GM04503 (cell line): Measurements from ENCODE around the gene THAP8.

ENCODE experiments used
- DNase-seq: peaks from one replicate; pipeline ENCODE4 v3.0.0-alpha.2; 2012; ENCODE audit warnings: low read depth

The THAP8 gene

GRCh38 chr19:36054119-36054732, at the start of gene THAP8:
Gene THAP8 (minus strand): TSS chr19:36054285. CDS start chr19:36054217, 68 bp downstream.
- DNase-seq: peak; percentile 94

- no peak for DNase-seq
Observed at GRCh38 chr19:36103040-36103626, 49.0 kb upstream of the THAP8 start.

- DNase-seq: no peak
Observed at GRCh38 chr19:36101550-36102327, 47.7 kb upstream of the THAP8 start.

DNA sequence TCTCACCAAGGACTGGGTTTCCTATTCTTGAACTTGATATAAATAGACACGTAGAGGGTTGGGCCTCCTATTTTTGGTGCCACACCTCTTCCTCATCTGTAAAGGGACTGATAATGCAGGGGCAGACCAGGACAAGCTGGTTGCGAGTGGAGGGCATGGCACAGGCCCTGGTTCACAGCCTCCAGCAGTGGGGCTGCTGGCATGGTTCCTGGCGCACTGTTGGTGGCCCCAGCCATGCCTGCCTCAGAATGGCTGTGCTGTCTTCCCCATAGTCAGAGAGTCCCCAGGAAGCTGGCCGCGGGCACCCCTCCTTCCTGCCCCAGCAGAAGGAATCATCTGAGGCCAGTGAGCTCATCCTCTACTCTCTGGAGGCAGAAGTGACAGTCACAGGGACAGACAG, 46.4 kb upstream of the THAP8 start:
- DNase-seq: no peak

DNA sequence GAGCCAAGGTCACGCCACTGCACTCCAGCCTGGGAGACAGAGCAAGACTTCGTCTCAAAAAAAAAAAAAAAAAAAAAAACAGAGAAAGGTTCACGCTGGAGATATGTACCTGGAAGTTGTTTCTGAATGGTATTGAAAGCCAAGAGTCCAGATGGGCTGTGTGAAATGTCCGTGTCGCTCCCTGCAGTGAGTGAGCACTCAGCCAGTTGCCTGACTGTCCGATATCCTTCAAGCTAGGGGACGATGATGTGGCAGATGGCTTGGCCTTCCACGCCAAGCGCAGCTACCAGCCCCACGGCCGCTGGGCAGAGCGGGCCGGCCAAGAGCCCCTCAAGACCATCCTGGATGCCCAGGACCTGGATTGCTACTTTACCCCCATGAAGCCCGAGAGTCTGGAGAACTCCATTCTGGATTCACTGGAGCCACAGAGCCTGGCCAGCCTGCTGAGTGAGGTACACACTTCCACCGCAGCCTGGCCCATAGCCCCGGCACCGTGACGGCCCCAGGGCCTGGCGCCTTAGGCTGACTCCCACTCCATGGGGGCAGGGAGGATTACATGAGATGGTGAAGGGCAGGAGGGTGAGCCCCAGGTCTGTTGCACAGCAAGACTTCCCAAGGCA, 45.2 kb upstream of the THAP8 start:
- DNase-seq: no peak

- no peak for DNase-seq
Observed at GRCh38 chr19:36097036-36097435, 43.0 kb upstream of the THAP8 start.

DNA sequence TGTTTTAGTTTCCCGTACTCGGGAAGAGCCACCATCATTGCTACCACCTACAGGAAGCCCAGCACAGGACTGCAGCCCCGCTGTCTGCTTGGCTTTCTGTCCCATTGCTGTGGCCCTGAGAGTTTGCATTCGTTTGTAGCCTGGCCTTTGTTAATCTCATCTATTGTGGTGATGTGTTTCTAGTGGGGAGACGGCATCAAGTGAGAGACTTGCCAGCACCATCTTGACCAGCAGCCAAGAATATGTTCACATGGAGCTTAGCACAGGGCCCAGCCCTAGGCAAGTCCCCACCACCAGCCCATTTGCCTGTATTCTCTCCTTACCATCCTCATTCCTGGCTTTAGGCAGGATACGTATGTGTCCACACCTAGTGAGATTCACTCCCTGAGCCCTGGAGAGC, 39.6 kb upstream of the THAP8 start:
- no peak for DNase-seq

GRCh38 chr19:36093146-36093662, 39.1 kb upstream of the THAP8 start:
- no peak for DNase-seq

DNA sequence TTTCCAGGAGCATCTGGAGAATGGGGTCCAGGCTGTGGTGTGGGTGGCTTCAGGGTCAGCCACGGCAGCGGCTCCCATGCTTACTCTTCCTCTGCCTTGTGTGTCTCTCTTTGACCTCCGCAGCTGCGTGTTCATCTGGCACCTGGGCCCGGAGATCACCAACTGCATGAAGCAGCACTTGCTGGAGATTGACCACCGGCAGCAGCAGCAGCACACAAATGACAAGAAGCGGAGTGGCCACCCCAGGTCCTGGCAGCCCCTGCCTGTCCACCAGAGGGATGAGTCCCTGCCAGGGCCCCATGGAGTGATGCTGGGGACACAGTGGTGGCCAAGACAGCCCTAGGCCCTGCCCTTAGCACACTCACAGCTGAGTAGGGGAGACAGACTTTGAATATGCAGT, 38.5 kb upstream of the THAP8 start:
- no peak for DNase-seq

DNA sequence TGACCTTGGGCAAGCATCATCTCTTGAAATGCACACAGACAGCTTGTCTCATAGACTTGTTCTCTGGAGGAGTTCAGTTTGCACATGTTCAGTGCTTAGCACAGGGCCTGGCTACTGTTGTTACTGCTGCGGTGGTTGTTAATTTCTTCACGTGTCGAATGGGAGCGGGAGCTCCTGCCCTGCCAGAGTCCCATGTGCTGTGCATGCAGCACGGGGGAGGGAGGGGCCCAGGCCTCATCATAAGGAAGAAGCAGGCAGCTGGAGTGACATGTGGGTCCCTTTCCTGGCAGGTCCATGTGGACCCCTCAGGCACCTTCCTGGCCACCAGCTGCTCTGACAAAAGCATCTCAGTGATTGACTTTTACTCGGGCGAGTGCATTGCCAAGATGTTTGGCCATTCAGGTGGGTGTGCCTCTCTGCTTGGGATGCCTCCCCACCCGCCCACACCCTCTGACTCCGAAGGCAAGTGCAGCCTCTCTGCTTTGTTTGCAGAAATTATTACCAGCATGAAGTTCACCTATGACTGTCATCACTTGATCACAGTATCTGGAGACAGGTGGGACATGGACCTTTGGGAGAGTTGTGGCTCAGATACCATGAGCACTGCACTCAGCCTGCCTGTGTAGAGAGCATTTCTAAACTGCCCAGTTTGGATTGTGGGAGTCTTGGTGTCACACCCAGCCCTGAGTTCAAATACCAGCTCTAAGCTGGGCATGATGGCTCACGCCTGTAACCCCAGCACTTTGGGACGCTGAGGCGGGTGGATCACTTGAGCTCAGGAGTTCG, 37.0 kb upstream of the THAP8 start:
- DNase-seq: no peak

- no peak for DNase-seq
Observed at GRCh38 chr19:36089847-36090246, 35.8 kb upstream of the THAP8 start.

DNA sequence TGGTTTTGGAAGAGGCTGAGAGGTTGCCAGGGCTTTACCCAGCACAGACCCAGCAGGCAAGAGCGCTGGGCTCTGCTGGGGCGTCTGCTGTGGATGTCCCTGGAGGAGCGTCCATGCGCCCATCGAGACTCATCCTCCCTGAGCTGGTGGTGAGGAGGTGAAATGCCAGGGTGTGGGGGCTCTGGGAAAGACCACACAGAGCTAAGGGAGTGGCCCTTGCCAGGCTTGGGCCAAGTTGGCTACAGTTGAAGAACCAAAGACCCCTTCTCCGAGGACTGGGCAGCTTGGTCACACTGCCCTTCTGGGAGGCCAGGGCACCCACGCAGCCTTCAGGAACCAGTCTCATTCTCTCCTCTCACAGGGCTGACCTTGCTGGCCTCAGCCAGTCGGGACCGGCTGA, 32.2 kb upstream of the THAP8 start:
- no peak for DNase-seq

GRCh38 chr19:36084231-36085009, 30.3 kb upstream of the THAP8 start:
- DNase-seq: no peak

DNA sequence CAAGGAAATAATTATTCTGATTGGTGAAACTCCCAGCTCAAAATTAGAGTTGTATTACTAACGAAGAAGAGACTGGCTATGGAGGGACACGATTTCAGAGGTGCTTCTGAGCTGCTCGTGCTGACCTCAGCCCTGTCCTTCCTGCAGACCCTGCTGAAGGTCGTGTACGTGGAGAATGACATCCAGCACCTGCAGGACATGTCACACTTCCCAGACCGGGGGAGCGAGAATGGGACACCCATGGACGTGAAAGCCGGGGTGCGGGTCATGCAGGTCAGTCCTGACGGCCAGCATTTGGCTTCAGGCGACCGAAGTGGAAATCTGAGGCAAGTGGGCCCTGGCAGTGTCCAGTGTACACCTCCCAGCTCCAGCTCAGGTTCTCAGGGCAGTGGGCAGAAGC, 28.8 kb upstream of the THAP8 start:
- no peak for DNase-seq

DNA sequence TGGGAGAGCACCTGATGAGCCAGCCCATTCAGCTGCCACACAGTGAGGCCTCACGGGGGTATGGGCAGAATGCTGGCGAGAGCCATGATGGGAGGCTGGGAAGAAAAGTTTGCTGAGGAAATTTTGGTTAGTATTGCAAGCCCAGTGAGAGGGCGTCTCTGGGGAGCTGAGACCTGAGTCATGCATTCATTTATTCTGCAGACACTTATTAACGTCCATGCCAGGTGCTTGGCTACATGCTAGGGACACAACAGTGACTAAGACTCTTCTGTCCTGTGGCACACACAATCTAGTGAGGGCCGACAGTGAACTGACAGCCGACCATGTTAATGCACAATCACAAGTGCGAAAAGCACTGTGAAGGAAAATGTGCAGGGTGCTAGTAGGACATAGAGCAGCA, 27.8 kb upstream of the THAP8 start:
- DNase-seq: no peak

DNA sequence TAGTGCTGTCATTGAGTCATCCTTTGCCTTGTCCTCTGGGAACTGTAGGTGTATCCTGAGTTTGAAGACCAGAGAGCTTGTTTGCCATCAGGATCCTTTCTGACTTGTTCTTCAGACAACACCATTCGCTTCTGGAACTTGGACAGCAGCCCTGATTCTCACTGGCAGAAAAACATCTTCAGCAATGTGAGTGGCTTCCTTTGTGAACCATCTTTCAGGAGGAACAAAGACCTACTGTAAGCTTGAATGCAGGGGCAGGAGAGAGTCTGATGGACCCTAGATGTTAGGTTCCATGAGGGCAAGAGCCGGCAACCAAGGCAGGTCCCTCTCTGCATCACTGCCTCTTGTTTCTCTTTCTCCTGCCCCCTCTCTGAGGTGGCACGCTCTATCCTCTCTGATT, 27.3 kb upstream of the THAP8 start:
- DNase-seq: no peak

- no peak for DNase-seq
Observed at GRCh38 chr19:36079389-36079945, 25.4 kb upstream of the THAP8 start.

GRCh38 chr19:36073121-36073876, 19.2 kb upstream of the THAP8 start:
- DNase-seq: no peak

- no peak for DNase-seq
Observed at GRCh38 chr19:36072081-36072480, 18.0 kb upstream of the THAP8 start.
